ENCODE measurements around the gene ARHGEF16. TPM values are rescaled to one million over a fixed set of nuclear protein-coding genes. Genes with fewer than 3 reads are reported as not detected.

The ARHGEF16 gene
- total RNA-seq, 2 experiments from 2014 or later, result not detected

GRCh38 chr1:3510136-3510955 is 55.9 kb downstream of the ARHGEF16 start:
- DNase-seq (no peak), ATAC-seq (ENCODE audit: low read depth) (no peak)
- Mint-ChIP-seq H3K4me3 (no peak overlapping the region), H3K36me3 (no peaks in the 10 kb centered on the region), H3K27ac (no peak overlapping the region), H3K4me1 (no peaks in the 10 kb centered on the region), H3K27me3 (no peaks in the 10 kb centered on the region), H3K9me3 (no peaks in the 10 kb centered on the region)
- POLR2A ChIA-PET, result no interaction called here

DNA sequence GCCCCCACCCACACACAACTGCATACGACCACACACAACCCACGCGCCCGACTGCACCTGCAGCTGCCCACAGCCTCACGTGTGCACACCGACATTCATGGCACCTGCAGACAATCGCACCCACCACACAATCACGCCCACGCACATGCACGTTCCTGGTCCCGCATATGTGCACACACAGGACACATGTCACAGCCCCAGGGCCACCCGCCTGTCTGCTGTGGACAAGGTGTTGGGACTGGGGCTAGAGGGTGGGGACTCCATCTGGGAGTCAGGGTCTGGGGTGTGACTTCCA is 56.4 kb downstream of the ARHGEF16 start:
- no peak for ATAC-seq (ENCODE audit: low read depth)
- Mint-ChIP-seq H3K4me3 (no peak overlapping the region), H3K36me3 (no peaks in the 10 kb centered on the region), H3K9me3 (no peaks in the 10 kb centered on the region), H3K4me1 (no peaks in the 10 kb centered on the region), H3K27ac (no peak overlapping the region), H3K27me3 (no peaks in the 10 kb centered on the region)
- POLR2A ChIA-PET, result no interaction called here
- DNase-seq, result no peak

GRCh38 chr1:3511306-3511705 is 56.8 kb downstream of the ARHGEF16 start:
- Mint-ChIP-seq H3K9me3 (no peaks in the 10 kb centered on the region), H3K4me1 (no peaks in the 10 kb centered on the region)

DNA sequence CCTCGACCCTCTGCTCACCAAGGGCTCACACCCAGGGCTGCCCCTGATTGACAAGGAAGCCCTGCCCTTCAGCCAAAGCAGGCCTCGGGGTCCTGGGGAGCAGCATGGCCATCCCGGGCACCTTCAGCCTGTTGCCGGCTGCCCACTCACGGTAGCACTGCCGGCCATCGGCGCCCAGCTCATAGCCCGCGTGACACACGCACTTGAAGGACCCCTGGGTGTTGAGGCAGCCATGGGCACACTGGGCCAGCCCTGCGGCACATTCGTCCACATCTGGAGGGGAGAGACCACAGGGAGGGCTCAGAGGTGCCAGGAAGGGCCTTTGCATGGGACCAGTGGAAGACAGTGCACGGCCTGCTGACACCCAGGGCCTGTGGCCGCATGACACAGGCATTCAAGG is 57.4 kb downstream of the ARHGEF16 start:
- ATAC-seq (ENCODE audit: low read depth) (no peak), DNase-seq (no peak)
- H3K36me3 Mint-ChIP-seq, result no peaks in the 10 kb centered on the region
- H3K27ac Mint-ChIP-seq, result no peak overlapping the region
- POLR2A ChIA-PET, result no interaction called here
- H3K27me3 Mint-ChIP-seq, result no peaks in the 10 kb centered on the region
- H3K9me3 Mint-ChIP-seq, result no peaks in the 10 kb centered on the region
- H3K4me1 Mint-ChIP-seq, result no peaks in the 10 kb centered on the region
- no peak overlapping the region for H3K4me3 Mint-ChIP-seq

More at GRCh38 chr1:3511306-3511705, 56.8 kb downstream of the ARHGEF16 start:
- H3K27ac Mint-ChIP-seq, result no peak overlapping the region
- H3K4me3 Mint-ChIP-seq, result no peak overlapping the region
- ATAC-seq (ENCODE audit: low read depth), result no peak
- POLR2A ChIA-PET, result no interaction called here
- no peak for DNase-seq
- H3K36me3 Mint-ChIP-seq, result no peaks in the 10 kb centered on the region
- H3K27me3 Mint-ChIP-seq, result no peaks in the 10 kb centered on the region

DNA sequence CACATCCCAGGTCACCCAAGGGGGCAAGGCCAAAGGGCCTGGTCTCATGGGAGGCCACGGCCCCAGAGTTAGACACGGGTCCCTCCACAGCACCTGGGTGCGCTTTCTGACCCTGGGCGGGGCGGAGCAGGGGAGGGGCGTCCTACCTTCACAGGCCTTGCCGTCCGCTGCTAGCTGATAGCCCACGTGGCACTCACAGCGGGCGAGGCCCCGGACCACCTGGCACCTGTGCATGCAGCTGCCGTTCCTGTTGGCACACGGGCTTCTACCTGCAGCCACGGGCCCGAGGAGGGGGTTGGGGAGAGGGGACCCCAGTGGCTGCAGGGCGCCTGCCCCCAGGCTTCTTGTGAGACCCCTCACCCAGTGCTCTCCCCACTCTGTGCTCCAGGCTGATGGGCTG is 59.9 kb downstream of the ARHGEF16 start:
- Mint-ChIP-seq H3K27me3 (no peaks in the 10 kb centered on the region), H3K4me3 (no peak overlapping the region), H3K27ac (no peak overlapping the region), H3K36me3 (no peaks in the 10 kb centered on the region), H3K9me3 (no peaks in the 10 kb centered on the region), H3K4me1 (no peaks in the 10 kb centered on the region)
- POLR2A ChIA-PET, result no interaction called here
- no peak for ATAC-seq (ENCODE audit: low read depth)
- no peak for DNase-seq

DNA sequence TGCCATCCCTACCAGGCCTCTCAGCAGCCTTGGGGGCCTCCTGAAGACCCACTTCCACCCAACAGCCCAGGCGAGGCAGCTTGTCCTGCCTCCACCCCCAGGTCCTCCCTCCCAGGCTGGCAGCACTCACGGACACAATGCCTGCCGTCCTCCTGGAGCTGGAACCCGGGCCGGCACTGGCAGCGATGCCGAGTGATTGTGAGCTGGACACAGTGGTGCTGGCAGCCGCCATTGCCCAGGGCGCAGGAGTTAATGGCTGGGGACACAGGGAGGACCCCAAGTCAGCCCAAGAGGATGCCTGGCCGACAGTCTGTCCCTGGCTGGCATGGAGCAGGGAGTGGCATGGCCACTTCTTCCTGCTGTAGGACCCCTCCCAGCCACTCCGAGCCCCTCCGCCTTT is 60.8 kb downstream of the ARHGEF16 start:
- POLR2A ChIA-PET, result no interaction called here
- no peak for DNase-seq
- no peak for ATAC-seq (ENCODE audit: low read depth)
- H3K27me3 Mint-ChIP-seq, result no peaks in the 10 kb centered on the region
- H3K4me1 Mint-ChIP-seq, result no peaks in the 10 kb centered on the region
- H3K9me3 Mint-ChIP-seq, result no peaks in the 10 kb centered on the region
- no peaks in the 10 kb centered on the region for H3K36me3 Mint-ChIP-seq
- no peak overlapping the region for H3K27ac Mint-ChIP-seq
- no peak overlapping the region for H3K4me3 Mint-ChIP-seq

- Mint-ChIP-seq H3K9me3 (no peaks in the 10 kb centered on the region), H3K36me3 (no peaks in the 10 kb centered on the region), H3K4me3 (no peak overlapping the region), H3K27ac (no peak overlapping the region), H3K4me1 (no peaks in the 10 kb centered on the region), H3K27me3 (no peaks in the 10 kb centered on the region)
- ATAC-seq (ENCODE audit: low read depth) (no peak), DNase-seq (no peak)
- POLR2A ChIA-PET, result no interaction called here
Measured at GRCh38 chr1:3515774-3516480, 61.5 kb downstream of the ARHGEF16 start.

DNA sequence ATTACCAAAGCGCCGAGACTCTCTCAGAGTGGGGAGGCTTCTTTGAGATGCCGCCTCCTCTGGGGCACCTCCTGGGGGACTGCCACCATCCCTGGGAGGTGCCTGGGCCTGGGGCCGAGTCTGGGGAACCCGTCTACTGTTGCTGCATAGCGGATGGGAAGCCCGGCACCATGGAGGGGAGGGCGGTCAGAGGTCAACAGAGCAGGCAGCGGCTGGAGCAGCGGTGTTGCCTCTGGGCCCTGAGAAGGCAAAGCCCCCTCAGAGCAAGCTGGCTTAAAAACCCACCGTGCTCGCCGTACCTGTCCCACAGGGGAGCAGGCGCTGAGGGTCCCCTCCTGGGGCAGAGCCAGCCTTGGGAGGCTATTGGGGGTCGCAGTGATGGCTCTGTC is 62.0 kb downstream of the ARHGEF16 start:
- Mint-ChIP-seq H3K27me3 (no peaks in the 10 kb centered on the region), H3K36me3 (no peaks in the 10 kb centered on the region), H3K4me1 (no peaks in the 10 kb centered on the region), H3K27ac (no peak overlapping the region), H3K4me3 (no peak overlapping the region), H3K9me3 (no peaks in the 10 kb centered on the region)
- no peak for ATAC-seq (ENCODE audit: low read depth)
- DNase-seq, result no peak
- POLR2A ChIA-PET, result no interaction called here

DNA sequence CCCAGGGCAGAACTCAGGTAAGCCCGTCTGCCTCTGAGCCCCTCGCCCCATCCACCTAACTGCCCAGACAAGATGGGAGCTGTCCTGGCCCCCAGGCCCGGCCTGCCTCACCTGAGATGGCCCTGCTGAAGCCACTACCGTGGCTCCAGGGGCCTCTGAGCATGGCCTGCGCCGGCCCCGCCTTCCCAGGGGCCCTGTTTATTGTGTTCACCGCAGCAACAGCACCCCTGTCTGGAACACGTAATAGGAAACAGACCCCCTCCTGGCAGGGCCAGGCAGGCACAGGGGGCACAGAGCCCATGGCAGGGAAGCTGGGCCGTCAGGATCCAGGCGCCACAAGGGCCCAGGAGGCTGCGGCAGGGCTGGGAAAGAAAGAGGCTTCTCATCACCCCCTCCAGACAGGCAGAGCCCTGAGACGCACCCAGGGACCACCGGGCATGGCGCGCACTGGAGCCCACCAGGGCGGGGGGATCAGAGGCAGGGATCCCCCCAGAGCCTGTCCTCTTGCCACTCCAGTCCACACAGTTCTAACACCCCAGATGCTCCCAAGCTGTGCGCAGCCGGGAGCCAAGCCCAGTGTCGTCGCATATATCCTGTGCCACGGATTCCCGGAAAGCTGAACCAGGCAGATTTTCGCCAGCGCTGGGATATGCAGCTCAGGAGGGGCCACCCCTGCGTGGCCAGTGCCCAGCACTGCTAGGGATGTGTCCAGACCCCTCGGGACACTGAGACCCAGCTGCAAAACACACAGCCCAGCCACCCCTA is 62.6 kb downstream of the ARHGEF16 start:
- POLR2A ChIA-PET, result no interaction called here
- Mint-ChIP-seq H3K27ac (no peak overlapping the region), H3K9me3 (no peaks in the 10 kb centered on the region), H3K4me1 (no peaks in the 10 kb centered on the region), H3K36me3 (no peaks in the 10 kb centered on the region), H3K27me3 (no peaks in the 10 kb centered on the region), H3K4me3 (no peak overlapping the region)
- no peak for ATAC-seq (ENCODE audit: low read depth)
- no peak for DNase-seq

- no peaks in the 10 kb centered on the region for H3K36me3 Mint-ChIP-seq
- ATAC-seq (ENCODE audit: low read depth) (no peak), DNase-seq (no peak)
- no peak overlapping the region for H3K4me3 Mint-ChIP-seq
- H3K9me3 Mint-ChIP-seq, result no peaks in the 10 kb centered on the region
- H3K27ac Mint-ChIP-seq, result no peak overlapping the region
- H3K27me3 Mint-ChIP-seq, result no peaks in the 10 kb centered on the region
- no peaks in the 10 kb centered on the region for H3K4me1 Mint-ChIP-seq
- POLR2A ChIA-PET, result no interaction called here
Measured at GRCh38 chr1:3518256-3518655, 63.8 kb downstream of the ARHGEF16 start.

DNA sequence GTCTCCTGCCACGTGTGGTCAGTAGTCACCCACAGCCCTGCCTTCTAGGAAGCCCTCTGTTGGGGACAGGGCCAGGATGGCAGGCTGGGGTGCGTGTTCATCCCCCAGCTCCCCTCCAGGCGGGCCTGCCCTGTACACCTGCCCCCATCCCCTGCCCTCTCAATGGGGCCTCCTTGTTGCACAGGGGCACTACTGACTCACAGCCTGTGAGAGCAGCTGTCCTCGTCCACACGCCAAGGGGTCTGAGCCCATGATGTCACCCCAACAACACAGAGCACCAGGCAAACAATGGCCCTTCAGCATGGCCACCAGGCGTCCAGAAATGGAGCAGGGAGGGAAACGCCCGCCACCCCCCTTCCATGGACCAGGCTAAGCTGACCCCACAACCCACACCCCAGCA is 64.3 kb downstream of the ARHGEF16 start:
- no peak overlapping the region for H3K27ac Mint-ChIP-seq

DNA sequence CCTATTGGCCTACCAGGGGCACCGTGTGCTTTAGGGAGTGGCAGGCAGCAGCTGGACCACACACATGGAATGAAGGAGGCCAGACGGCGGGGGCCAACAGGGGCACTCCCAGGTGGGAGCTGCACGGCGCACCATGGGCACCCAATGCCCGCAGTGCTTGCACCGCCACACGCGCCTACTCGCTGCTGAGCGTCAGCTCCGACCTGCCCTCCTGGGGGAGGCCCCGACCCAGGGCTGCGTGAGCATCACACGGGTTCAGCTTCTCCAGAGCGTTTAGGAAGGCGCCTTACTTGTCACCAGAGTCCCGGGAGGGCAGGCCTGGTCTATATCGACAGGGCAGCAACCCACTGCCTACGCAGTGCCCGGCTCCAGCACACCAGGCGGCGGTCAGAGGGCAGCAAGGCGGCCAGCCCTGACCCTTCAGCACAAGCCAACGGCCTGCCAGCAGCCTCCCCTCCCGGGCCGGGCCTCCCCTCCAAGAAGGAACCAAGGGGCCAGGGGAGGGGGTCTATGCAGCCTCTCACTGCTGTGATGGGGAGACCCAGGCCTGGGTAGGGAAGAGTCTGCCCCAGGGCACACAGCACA is 64.9 kb downstream of the ARHGEF16 start:
- Mint-ChIP-seq H3K27me3 (no peaks in the 10 kb centered on the region), H3K4me1 (no peaks in the 10 kb centered on the region), H3K27ac (no peak overlapping the region), H3K4me3 (no peak overlapping the region), H3K9me3 (no peaks in the 10 kb centered on the region), H3K36me3 (no peaks in the 10 kb centered on the region)
- DNase-seq (no peak), ATAC-seq (ENCODE audit: low read depth) (no peak)
- POLR2A ChIA-PET, result no interaction called here

More for the DNA sequence above, 64.3 kb downstream of the ARHGEF16 start:
- Mint-ChIP-seq H3K36me3 (no peaks in the 10 kb centered on the region), H3K4me1 (no peaks in the 10 kb centered on the region), H3K9me3 (no peaks in the 10 kb centered on the region), H3K4me3 (no peak overlapping the region), H3K27me3 (no peaks in the 10 kb centered on the region)
- ATAC-seq (ENCODE audit: low read depth) (no peak), DNase-seq (no peak)
- POLR2A ChIA-PET, result no interaction called here

- Mint-ChIP-seq H3K27ac (no peak overlapping the region), H3K4me1 (no peaks in the 10 kb centered on the region), H3K36me3 (no peaks in the 10 kb centered on the region), H3K27me3 (no peaks in the 10 kb centered on the region), H3K4me3 (no peak overlapping the region), H3K9me3 (no peaks in the 10 kb centered on the region)
- DNase-seq (no peak), ATAC-seq (ENCODE audit: low read depth) (no peak)
- POLR2A ChIA-PET, result no interaction called here
Measured at GRCh38 chr1:3520419-3521378, 66.2 kb downstream of the ARHGEF16 start.

All from activated naive CD8-positive, alpha-beta T cell treated with anti-CD3 and anti-CD28 coated beads, Interleukin-2, amount 10 ng/mL, durations not matched to agents 7 days and 5 days (primary cell).